PC-3 (cell line): ENCODE measurements around the gene RANGAP1.

Source experiments
- EZH2 ChIP-seq: fragments of 300-600 bp; sonication (generic); IDR thresholded peaks from one replicate; pipeline ENCODE4 v1.6.1; 2017; ENCODE audit warnings: antibody characterized with exemption, mild to moderate bottlenecking, low read length; ENCODE audit not compliant: unreplicated experiment
- TF ChIP-seq, protein P1 (sequence below): fragments of 300-600 bp; sonication (generic); conservative IDR thresholded peaks from 2 replicates; pipeline ENCODE4 v1.5.1; 2017; ENCODE audit warnings: antibody characterized with exemption, low read depth, mild to moderate bottlenecking, low read length

DNA sequence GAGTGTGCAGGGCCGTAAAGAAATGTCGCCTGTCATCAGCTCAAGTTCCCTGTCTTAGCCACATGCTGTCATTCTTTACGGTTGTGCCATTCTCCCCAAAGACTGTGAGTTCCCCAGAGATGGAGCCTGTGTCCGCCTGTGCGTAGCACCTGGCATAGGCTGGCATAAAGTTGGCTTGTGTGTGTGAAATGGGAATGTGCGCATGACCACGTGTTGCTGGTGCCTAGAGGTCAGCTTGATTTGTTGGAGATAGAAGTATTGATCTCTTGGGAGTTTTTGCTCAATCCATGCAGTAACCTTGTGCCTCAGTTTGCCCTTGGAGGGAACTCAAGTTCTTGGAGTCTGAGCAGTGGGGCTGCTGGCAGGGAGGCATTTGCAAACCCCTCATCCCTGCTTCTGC lies 54.6 kb downstream of the RANGAP1 start:
- TF ChIP-seq, protein P1, sequence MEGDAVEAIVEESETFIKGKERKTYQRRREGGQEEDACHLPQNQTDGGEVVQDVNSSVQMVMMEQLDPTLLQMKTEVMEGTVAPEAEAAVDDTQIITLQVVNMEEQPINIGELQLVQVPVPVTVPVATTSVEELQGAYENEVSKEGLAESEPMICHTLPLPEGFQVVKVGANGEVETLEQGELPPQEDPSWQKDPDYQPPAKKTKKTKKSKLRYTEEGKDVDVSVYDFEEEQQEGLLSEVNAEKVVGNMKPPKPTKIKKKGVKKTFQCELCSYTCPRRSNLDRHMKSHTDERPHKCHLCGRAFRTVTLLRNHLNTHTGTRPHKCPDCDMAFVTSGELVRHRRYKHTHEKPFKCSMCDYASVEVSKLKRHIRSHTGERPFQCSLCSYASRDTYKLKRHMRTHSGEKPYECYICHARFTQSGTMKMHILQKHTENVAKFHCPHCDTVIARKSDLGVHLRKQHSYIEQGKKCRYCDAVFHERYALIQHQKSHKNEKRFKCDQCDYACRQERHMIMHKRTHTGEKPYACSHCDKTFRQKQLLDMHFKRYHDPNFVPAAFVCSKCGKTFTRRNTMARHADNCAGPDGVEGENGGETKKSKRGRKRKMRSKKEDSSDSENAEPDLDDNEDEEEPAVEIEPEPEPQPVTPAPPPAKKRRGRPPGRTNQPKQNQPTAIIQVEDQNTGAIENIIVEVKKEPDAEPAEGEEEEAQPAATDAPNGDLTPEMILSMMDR, result no peak
- no peak for TF ChIP-seq EZH2
